DOHH2 (cell line): Measurements from ENCODE around the gene PITPNM3.

Experiments used
- H3F3A ChIP-seq: fragments of 200-600 bp; sonication (generic), shearing (Covaris generic); 2 replicates; pipeline ENCODE4 v1.6.0; 2016; ENCODE audit warnings: antibody characterized with exemption, mild to moderate bottlenecking; ENCODE audit not compliant: control insufficient read depth, insufficient read depth
- H3K27ac ChIP-seq: fragments of 200-600 bp; sonication (generic); 2 replicates; pipeline ENCODE4 v1.5.1; 2014; ENCODE audit warnings: low read depth, mild to moderate bottlenecking, low read length, moderate library complexity
- H3K27me3 ChIP-seq: fragments of 200-600 bp; sonication (generic); 2 replicates; pipeline ENCODE4 v1.6.1; 2014; ENCODE audit warnings: mild to moderate bottlenecking, low read length, mixed read lengths; ENCODE audit not compliant: control insufficient read depth
- H3K36me3 ChIP-seq: fragments of 200-600 bp; sonication (generic); 2 replicates; pipeline ENCODE4 v1.6.1; 2014; ENCODE audit warnings: mild to moderate bottlenecking, low read length, moderate library complexity, mixed read lengths; ENCODE audit not compliant: control insufficient read depth
- H3K4me1 ChIP-seq: fragments of 200-600 bp; sonication (generic); 2 replicates; pipeline ENCODE4 v1.6.1; 2014; ENCODE audit warnings: mild to moderate bottlenecking, low read length, mixed read lengths; ENCODE audit not compliant: control insufficient read depth
- H3K4me2 ChIP-seq: fragments of 200-600 bp; sonication (generic); 2 replicates; pipeline ENCODE4 v1.6.0; 2014; ENCODE audit warnings: mild to moderate bottlenecking, low read length, moderate library complexity
- H3K4me3 ChIP-seq: fragments of 200-600 bp; sonication (generic); 2 replicates; pipeline ENCODE4 v1.5.1; 2014; ENCODE audit warnings: mild to moderate bottlenecking, low read length, mixed read lengths
- H3K79me2 ChIP-seq: fragments of 200-600 bp; sonication (generic); 2 replicates; pipeline ENCODE4 v1.6.1; 2014; ENCODE audit warnings: mild to moderate bottlenecking, low read length, mixed read lengths; ENCODE audit not compliant: control insufficient read depth
- H3K9me2 ChIP-seq: fragments of 200-600 bp; sonication (generic); replicated peaks from 2 replicates; pipeline ENCODE4 v1.6.1; 2014; ENCODE audit warnings: mild to moderate bottlenecking, low read length, mixed read lengths; ENCODE audit not compliant: control insufficient read depth
- H3K9me3 ChIP-seq: fragments of 200-600 bp; sonication (generic); 2 replicates; pipeline ENCODE4 v1.6.1; 2014; ENCODE audit warnings: antibody characterized with exemption, low read length, mixed read lengths; ENCODE audit not compliant: control insufficient read depth, insufficient read depth
- H4K20me1 ChIP-seq: fragments of 200-600 bp; sonication (generic); 2 replicates; pipeline ENCODE4 v1.6.0; 2014; ENCODE audit warnings: low read depth, mild to moderate bottlenecking, antibody characterized with exemption, low read length, moderate library complexity; ENCODE audit not compliant: control insufficient read depth, insufficient read depth
- EZH2phosphoT487 ChIP-seq: fragments of 200-600 bp; sonication (generic); IDR thresholded peaks from 2 replicates; pipeline ENCODE4 v1.6.1; 2017; ENCODE audit warnings: borderline replicate concordance, mild to moderate bottlenecking, antibody characterized with exemption, low read length, moderate library complexity, mixed read lengths
- TF ChIP-seq, protein P1 (sequence below): fragments of 200-600 bp; sonication (generic); IDR thresholded peaks from one replicate; pipeline ENCODE4 v1.5.1; 2014; ENCODE audit warnings: antibody characterized with exemption, mild to moderate bottlenecking, low read depth, low read length; ENCODE audit not compliant: poor library complexity, severe bottlenecking

PITPNM3 gene

GRCh38 chr17:6421700-6422604 is 134.4 kb downstream of the PITPNM3 start:
- Histone ChIP-seq H3K4me2 (no peak overlapping the region), H3K9me3 (no peaks in the 10 kb centered on the region), H3K4me3 (no peak overlapping the region), H3F3A (no peaks in the 10 kb centered on the region), H3K36me3 (no peaks in the 10 kb centered on the region), H3K27ac (no peak overlapping the region), H3K4me1 (no peaks in the 10 kb centered on the region), H4K20me1 (no peaks in the 10 kb centered on the region), H3K27me3 (no peaks in the 10 kb centered on the region), H3K79me2 (no peaks in the 10 kb centered on the region), H3K9me2 (no peaks in the 10 kb centered on the region)
- no peak for TF ChIP-seq EZH2phosphoT487
- TF ChIP-seq, protein P1, sequence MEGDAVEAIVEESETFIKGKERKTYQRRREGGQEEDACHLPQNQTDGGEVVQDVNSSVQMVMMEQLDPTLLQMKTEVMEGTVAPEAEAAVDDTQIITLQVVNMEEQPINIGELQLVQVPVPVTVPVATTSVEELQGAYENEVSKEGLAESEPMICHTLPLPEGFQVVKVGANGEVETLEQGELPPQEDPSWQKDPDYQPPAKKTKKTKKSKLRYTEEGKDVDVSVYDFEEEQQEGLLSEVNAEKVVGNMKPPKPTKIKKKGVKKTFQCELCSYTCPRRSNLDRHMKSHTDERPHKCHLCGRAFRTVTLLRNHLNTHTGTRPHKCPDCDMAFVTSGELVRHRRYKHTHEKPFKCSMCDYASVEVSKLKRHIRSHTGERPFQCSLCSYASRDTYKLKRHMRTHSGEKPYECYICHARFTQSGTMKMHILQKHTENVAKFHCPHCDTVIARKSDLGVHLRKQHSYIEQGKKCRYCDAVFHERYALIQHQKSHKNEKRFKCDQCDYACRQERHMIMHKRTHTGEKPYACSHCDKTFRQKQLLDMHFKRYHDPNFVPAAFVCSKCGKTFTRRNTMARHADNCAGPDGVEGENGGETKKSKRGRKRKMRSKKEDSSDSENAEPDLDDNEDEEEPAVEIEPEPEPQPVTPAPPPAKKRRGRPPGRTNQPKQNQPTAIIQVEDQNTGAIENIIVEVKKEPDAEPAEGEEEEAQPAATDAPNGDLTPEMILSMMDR: peak; percentile 87

DNA sequence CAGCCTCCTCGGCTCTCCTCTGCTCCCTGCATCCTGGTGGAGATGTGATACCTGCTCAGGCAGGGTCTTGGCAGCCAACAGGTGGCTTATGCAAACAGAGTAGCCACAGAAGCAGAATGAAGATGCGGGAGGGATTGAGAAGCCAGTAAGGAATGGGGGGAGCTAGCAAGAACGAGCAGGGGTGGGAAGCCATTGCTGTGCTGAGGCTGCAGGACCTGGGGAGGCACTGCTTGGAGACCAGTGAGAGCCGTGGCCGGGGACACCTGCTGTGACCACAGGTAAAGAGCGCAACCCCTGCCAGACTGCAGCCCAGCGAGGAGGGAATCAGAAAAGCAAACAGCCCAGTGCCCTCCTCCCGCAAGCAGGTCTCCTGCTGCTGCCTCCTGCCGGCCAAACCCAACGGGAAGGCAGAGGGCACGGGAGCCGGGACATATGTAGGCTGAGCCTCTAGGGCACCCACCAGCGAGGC is 136.1 kb downstream of the PITPNM3 start:
- no peaks in the 10 kb centered on the region for H3F3A ChIP-seq
- no peaks in the 10 kb centered on the region for H4K20me1 ChIP-seq
- no peak overlapping the region for H3K4me2 ChIP-seq
- no peaks in the 10 kb centered on the region for H3K79me2 ChIP-seq
- H3K27ac ChIP-seq: no peak overlapping the region
- no peak overlapping the region for H3K4me3 ChIP-seq
- no peaks in the 10 kb centered on the region for H3K36me3 ChIP-seq
- no peaks in the 10 kb centered on the region for H3K4me1 ChIP-seq
- H3K27me3 ChIP-seq: no peaks in the 10 kb centered on the region
- no peaks in the 10 kb centered on the region for H3K9me3 ChIP-seq
- TF ChIP-seq EZH2phosphoT487: no peak
- TF ChIP-seq, protein P1: peak; percentile 41
- H3K9me2 ChIP-seq: no peaks in the 10 kb centered on the region

DNA sequence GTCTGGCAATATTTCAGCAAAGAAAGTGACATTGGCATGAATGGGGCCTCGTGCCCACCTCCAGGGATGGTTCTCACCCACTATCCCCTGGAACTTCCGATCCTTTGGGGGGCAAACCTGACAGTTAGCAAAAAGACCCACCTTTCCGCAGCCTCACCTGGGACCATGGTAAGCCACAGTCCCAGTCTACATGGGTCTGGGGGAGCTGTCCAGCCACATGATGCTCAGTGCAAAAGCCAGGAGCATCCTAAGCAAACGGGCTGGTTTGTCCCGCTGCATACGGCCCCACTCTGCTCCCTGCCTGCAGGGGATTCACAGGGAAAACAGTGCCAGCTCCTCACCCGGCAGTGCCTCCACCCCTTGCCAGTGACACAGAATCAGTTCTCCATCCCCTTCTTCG is 140.7 kb downstream of the PITPNM3 start:
- Histone ChIP-seq H3K27ac (no peak overlapping the region), H3K4me2 (no peak overlapping the region), H3K27me3 (no peaks in the 10 kb centered on the region), H3K4me3 (no peak overlapping the region), H3K9me2 (no peaks in the 10 kb centered on the region), H3K36me3 (no peaks in the 10 kb centered on the region), H4K20me1 (no peaks in the 10 kb centered on the region), H3K79me2 (no peaks in the 10 kb centered on the region), H3K4me1 (no peaks in the 10 kb centered on the region), H3K9me3 (no peaks in the 10 kb centered on the region), H3F3A (no peaks in the 10 kb centered on the region)
- TF ChIP-seq, protein P1: no peak
- TF ChIP-seq EZH2phosphoT487: no peak
